AG04449 (cell line): ENCODE measurements around the gene DCDC2C.

ENCODE experiments used
- CTCF ChIA-PET: fragments of 350-600 bp; formaldehyde crosslinking; extraction: SDS; loops from one replicate; lab custom pipeline; 2021; ENCODE audit warnings: antibody characterized with exemption; lab: Yijun Ruan, JAX
- POLR2A ChIA-PET: fragments of 400-600, 350-600 bp; formaldehyde crosslinking; extraction: SDS; loops from one replicate; lab custom pipeline; 2020; ENCODE audit warnings: antibody characterized with exemption, inconsistent platforms; lab: Yijun Ruan, JAX
- DNase-seq: peaks from one replicate; pipeline ENCODE4 v3.0.0-alpha.2; 2010; ENCODE audit warnings: low read depth, low spot score
- H3K4me3 ChIP-seq: 2 replicates; pipeline ENCODE4 v1.5.1; 2011; ENCODE audit warnings: low read depth, mild to moderate bottlenecking, control low read depth, low read length
- TF ChIP-seq, protein P1 (sequence below): IDR thresholded peaks from one replicate; pipeline ENCODE4 v1.5.1; 2011; ENCODE audit warnings: mild to moderate bottlenecking, moderate library complexity, low read length, control low read depth, inconsistent platforms; ENCODE audit not compliant: insufficient read depth; ENCODE audit errors: missing control alignments

Gene DCDC2C

DNA sequence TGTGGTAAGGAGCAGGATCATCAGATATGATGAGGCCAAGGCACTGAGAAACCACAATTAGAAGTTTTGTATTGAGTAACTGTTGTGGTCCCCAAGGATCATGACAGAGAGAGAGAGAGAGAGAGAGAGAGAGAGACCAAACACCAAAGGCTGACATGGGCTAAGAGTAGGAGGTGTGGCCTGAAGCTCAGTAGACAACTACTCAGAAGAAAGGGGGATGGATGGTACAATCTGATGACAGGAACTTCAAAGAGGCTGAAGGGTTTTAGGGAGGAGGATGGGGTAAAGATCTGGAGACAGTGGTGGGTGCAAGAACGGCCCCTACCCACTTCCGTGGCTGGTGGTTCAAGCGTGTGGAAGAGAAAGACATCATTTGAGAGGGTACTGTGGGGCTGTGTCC lies 135.0 kb downstream of the DCDC2C start:
- ChIA-PET CTCF (no interaction called here), POLR2A (no interaction called here)
- H3K4me3 ChIP-seq = no peak overlapping the region

DNA sequence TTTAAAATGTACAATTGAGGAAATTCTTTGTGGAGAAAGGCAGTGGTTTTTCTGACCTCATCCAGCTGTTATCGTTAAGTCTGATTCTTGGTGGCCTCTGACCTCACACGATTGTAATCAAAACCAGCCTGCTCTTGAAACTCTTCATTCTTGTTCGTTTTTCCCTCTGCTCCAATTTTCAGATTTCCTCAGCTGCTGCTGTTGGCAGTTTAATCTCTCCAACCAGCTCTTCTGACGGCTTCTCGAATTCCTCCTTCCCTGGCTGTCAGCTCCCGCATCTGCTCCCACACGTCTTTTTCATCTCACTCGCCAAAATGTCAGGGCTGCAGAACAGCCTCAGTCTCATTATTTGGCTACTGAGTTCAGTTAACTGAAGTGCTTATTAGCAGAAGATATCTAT lies 136.1 kb downstream of the DCDC2C start:
- no peak for DNase-seq
- CTCF ChIA-PET = no interaction called here
- POLR2A ChIA-PET = no interaction called here
- TF ChIP-seq, protein P1, sequence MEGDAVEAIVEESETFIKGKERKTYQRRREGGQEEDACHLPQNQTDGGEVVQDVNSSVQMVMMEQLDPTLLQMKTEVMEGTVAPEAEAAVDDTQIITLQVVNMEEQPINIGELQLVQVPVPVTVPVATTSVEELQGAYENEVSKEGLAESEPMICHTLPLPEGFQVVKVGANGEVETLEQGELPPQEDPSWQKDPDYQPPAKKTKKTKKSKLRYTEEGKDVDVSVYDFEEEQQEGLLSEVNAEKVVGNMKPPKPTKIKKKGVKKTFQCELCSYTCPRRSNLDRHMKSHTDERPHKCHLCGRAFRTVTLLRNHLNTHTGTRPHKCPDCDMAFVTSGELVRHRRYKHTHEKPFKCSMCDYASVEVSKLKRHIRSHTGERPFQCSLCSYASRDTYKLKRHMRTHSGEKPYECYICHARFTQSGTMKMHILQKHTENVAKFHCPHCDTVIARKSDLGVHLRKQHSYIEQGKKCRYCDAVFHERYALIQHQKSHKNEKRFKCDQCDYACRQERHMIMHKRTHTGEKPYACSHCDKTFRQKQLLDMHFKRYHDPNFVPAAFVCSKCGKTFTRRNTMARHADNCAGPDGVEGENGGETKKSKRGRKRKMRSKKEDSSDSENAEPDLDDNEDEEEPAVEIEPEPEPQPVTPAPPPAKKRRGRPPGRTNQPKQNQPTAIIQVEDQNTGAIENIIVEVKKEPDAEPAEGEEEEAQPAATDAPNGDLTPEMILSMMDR = no peak
- H3K4me3 ChIP-seq = no peak overlapping the region

More for the DNA sequence above, 135.0 kb downstream of the DCDC2C start:
- no peak for DNase-seq
- TF ChIP-seq, protein P1 = no peak

DNA sequence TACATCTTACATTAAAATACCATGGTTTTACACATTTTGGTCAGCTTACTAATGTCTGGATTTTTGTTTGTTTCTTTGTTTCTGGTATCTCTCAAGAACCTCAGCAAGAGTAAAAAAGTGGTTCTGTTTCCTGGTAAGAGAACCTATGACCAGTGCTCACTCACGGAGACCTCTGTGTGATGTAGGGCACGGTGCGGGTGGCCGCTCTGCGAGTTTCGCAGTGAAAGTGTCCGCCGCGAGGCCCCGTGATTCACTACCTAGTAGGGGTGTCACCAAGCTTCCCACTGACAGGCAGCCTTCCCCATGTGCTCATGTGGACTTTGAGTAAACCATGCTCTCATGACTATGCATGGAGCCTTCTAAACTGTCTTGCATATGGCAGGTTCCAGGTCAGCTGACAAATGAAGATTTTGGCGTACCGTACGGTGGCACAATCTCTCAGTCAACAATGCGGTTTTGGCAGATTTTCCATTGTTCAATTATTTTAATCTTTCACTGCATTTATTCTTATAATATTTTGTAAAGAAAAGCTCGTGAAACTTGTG lies 137.3 kb downstream of the DCDC2C start:
- TF ChIP-seq, protein P1 = no peak
- ChIA-PET POLR2A (no interaction called here), CTCF (no interaction called here)
- H3K4me3 ChIP-seq = no peak overlapping the region
- DNase-seq = no peak

DNA sequence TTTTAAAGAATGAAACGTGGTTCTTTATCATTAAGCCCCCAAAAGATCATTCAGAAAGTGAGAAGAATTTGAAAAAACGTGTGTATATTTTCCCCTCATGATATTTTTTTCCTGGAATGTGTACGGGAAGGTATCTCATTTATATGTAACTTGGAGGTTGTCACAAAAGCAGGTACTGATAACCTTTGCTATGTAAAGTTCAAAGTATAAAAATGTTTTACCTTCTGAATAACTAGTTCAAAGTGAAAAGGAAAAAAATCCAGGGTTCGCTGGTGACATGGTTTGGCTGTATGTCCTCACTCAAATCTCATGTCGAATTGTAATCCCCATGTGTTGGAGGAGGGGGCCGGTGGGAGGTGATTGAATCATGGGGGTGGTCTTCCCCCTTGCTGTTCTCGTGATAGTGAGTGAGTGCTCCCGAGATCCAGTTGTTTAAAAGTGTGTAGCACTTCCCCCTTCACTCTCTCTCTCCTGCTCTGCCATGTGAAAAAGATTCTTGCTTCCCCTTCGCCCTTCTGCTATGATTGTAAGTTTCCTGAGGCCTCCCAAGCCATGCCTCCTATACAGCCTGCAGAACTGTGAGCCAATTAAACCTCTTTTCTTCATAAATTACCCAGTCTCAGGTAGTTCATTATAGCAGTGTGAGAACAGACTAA lies 144.2 kb downstream of the DCDC2C start:
- TF ChIP-seq, protein P1 = no peak
- ChIA-PET CTCF (no interaction called here), POLR2A (no interaction called here)
- no peak overlapping the region for H3K4me3 ChIP-seq
- no peak for DNase-seq

DNA sequence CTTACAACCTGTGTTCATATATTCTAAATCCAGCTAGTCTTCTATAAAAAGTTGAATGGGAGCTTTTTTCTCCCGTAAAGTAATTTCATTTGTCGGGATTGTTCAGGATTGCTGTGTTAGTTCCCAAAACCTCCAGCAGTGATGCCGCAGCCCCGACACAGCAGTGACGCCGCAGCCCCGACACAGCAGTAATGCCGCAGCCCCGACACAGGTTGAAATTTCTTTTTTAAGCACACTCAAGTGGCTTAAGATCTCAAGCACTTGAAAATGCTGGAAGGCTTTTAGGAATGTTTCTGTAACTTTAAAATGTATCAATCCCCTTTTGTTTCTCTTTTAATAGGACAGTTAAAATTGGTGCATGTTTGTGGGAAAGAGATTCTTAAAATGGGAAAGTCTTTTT lies 145.4 kb downstream of the DCDC2C start:
- no peak overlapping the region for H3K4me3 ChIP-seq
- CTCF ChIA-PET = no interaction called here
- POLR2A ChIA-PET = no interaction called here
- TF ChIP-seq, protein P1 = no peak
- no peak for DNase-seq

DNA sequence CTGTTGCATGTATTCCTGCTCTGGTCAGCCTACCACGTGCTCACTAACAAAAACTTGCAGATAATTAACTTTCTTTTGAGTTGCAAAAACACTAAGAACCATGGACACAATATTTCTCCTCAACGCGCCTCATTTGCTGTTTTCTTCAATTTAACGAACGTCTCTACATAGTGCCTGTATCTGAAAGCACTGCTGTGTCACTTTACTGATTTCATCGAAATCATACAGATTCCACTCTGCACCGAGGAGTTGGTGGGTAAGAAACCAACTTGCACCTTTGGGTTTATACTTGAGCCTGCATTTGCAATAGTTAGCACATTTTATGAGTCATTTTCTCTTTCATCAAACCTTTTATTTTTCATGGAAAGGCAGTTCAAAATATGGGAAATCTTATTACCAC lies 145.8 kb downstream of the DCDC2C start:
- ChIA-PET CTCF (no interaction called here), POLR2A (no interaction called here)
- no peak overlapping the region for H3K4me3 ChIP-seq
- TF ChIP-seq, protein P1 = no peak
- no peak for DNase-seq
